Ishikawa (cell line): Measurements from ENCODE around the gene PDK4.

Source experiments
- CEBPB ChIP-seq: IDR thresholded peaks from 2 replicates; pipeline ENCODE4 v1.6.1; 2012
- EGR1 ChIP-seq: IDR thresholded peaks from 2 replicates; pipeline ENCODE4 v1.6.1; 2012
- EP300 ChIP-seq: IDR thresholded peaks from 2 replicates; pipeline ENCODE4 v1.6.1; 2012; ENCODE audit warnings: borderline replicate concordance
- TAF1 ChIP-seq: IDR thresholded peaks from 2 replicates; pipeline ENCODE4 v1.6.1; 2012; ENCODE audit warnings: low read depth, mild to moderate bottlenecking
- YY1 ChIP-seq: IDR thresholded peaks from 2 replicates; pipeline ENCODE4 v1.6.1; 2012; ENCODE audit warnings: low read depth
- TF ChIP-seq, protein P1 (sequence below): IDR thresholded peaks from 2 replicates; pipeline ENCODE4 v1.6.1; 2012
- TF ChIP-seq, protein P2 (sequence below): IDR thresholded peaks from 2 replicates; pipeline ENCODE4 v1.6.1; 2012; ENCODE audit warnings: low read depth, mild to moderate bottlenecking

DNA sequence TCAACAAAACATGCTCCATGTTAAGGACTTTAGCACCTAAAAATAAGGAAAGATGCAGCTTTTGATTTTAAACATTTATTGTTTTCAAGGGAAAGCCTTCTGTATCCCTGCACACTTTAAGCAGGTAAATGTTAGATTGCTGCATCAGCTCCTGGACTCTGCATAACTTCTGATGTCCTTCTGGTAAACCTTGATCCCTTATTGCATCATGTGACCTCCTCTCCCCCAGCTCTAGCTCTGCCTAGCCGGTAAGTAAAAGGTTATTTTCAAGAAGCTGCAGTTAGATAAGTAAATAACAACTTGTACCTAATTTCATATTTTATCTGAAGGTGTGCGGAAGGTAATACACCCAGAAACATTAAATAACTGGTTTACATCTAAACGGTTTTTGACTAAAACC is 37.5 kb downstream of the PDK4 start:
- TF ChIP-seq, protein P1, sequence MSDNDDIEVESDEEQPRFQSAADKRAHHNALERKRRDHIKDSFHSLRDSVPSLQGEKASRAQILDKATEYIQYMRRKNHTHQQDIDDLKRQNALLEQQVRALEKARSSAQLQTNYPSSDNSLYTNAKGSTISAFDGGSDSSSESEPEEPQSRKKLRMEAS: no peak
- TF ChIP-seq TAF1 (no peak), EP300 (no peak), CEBPB (no peak), EGR1 (no peak), YY1 (no peak)
- TF ChIP-seq, protein P2, sequence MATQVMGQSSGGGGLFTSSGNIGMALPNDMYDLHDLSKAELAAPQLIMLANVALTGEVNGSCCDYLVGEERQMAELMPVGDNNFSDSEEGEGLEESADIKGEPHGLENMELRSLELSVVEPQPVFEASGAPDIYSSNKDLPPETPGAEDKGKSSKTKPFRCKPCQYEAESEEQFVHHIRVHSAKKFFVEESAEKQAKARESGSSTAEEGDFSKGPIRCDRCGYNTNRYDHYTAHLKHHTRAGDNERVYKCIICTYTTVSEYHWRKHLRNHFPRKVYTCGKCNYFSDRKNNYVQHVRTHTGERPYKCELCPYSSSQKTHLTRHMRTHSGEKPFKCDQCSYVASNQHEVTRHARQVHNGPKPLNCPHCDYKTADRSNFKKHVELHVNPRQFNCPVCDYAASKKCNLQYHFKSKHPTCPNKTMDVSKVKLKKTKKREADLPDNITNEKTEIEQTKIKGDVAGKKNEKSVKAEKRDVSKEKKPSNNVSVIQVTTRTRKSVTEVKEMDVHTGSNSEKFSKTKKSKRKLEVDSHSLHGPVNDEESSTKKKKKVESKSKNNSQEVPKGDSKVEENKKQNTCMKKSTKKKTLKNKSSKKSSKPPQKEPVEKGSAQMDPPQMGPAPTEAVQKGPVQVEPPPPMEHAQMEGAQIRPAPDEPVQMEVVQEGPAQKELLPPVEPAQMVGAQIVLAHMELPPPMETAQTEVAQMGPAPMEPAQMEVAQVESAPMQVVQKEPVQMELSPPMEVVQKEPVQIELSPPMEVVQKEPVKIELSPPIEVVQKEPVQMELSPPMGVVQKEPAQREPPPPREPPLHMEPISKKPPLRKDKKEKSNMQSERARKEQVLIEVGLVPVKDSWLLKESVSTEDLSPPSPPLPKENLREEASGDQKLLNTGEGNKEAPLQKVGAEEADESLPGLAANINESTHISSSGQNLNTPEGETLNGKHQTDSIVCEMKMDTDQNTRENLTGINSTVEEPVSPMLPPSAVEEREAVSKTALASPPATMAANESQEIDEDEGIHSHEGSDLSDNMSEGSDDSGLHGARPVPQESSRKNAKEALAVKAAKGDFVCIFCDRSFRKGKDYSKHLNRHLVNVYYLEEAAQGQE: no peak
